Keratinocyte (primary cell): Measurements from ENCODE around the gene ARHGAP22. TPM values are rescaled to one million over a fixed set of nuclear protein-coding genes. Genes with fewer than 3 reads are reported as not detected.

Experiments
- DNase-seq: peaks from one replicate; pipeline ENCODE4 v3.0.0-alpha.2; 2011; ENCODE audit warnings: low read depth, missing footprints, low spot score
- FAIRE-seq: peaks from 2 replicates; lab custom pipeline; 2011; peaks lifted over from hg19 to GRCh38; lab: Jason Lieb, UNC
- H2AFZ ChIP-seq: 2 replicates; pipeline ENCODE4 v1.6.0; 2012; ENCODE audit warnings: low read length, control low read depth, inconsistent platforms; ENCODE audit not compliant: control insufficient read depth
- H3K27ac ChIP-seq: 2 replicates; pipeline ENCODE4 v1.5.1; 2011; ENCODE audit warnings: low read length; ENCODE audit not compliant: control insufficient read depth, insufficient read depth
- H3K27me3 ChIP-seq: 3 replicates; pipeline ENCODE4 v1.6.0; 2011; ENCODE audit warnings: low read length; ENCODE audit not compliant: control insufficient read depth, insufficient read depth; ENCODE audit errors: extremely low read depth
- H3K36me3 ChIP-seq, 2 experiments: 2 replicates in 1 of 2; 3 replicates in 1 of 2; pipeline ENCODE4 v1.5.1; 2011; ENCODE audit warnings: low read length in 2 of 2, mild to moderate bottlenecking in 1 of 2; ENCODE audit not compliant: control insufficient read depth in 2 of 2, insufficient read depth in 2 of 2; ENCODE audit errors: extremely low read depth in 1 of 2
- H3K4me1 ChIP-seq: 3 replicates; pipeline ENCODE4 v1.5.1; 2011; ENCODE audit warnings: low read length; ENCODE audit not compliant: control insufficient read depth, insufficient read depth; ENCODE audit errors: extremely low read depth
- H3K4me2 ChIP-seq: 3 replicates; pipeline ENCODE4 v1.6.0; 2011; ENCODE audit warnings: low read depth, low read length; ENCODE audit not compliant: control insufficient read depth, insufficient read depth; ENCODE audit errors: extremely low read depth
- H3K4me3 ChIP-seq, 3 experiments: fragments of 200-600 bp in 1 of 3; sonication (generic) in 1 of 3; 2 replicates in 2 of 3; 3 replicates in 1 of 3; pipeline ENCODE4 v1.5.1; 2011 to 2016; ENCODE audit warnings: low read length in 3 of 3, mild to moderate bottlenecking in 3 of 3, control low read depth in 2 of 3, inconsistent platforms in 1 of 3, low read depth in 1 of 3, mixed read lengths in 1 of 3, mixed run types in 1 of 3, moderate library complexity in 1 of 3; ENCODE audit not compliant: control insufficient read depth in 2 of 3, insufficient read depth in 2 of 3; ENCODE audit errors: extremely low read depth in 1 of 3
- H3K79me2 ChIP-seq: 2 replicates; pipeline ENCODE4 v1.6.0; 2012; ENCODE audit warnings: low read length; ENCODE audit not compliant: control insufficient read depth, insufficient read depth
- H3K9ac ChIP-seq: 3 replicates; pipeline ENCODE4 v1.6.0; 2011; ENCODE audit warnings: low read length; ENCODE audit not compliant: control insufficient read depth, insufficient read depth; ENCODE audit errors: extremely low read depth
- H3K9me1 ChIP-seq: 3 replicates; pipeline ENCODE4 v1.6.0; 2011; ENCODE audit warnings: low read length; ENCODE audit not compliant: control insufficient read depth, insufficient read depth; ENCODE audit errors: extremely low read depth
- H3K9me3 ChIP-seq: 2 replicates; pipeline ENCODE4 v1.5.1; 2012; ENCODE audit warnings: low read depth, low read length; ENCODE audit not compliant: control insufficient read depth
- H4K20me1 ChIP-seq: 3 replicates; pipeline ENCODE4 v1.6.0; 2011; ENCODE audit warnings: low read length; ENCODE audit not compliant: control insufficient read depth, insufficient read depth; ENCODE audit errors: extremely low read depth
- EZH2 ChIP-seq: IDR thresholded peaks from one replicate; pipeline ENCODE4 v1.6.1; 2012; ENCODE audit warnings: inconsistent platforms, mild to moderate bottlenecking, low read length, moderate library complexity
- dilution Hi-C: fragments of 300-500 bp; cut with MboI; formaldehyde crosslinking; loops from one replicate; pipeline ENCODE4 v1.7.0; 2020; ENCODE audit warnings: low sequenced_read_pairs; ENCODE audit not compliant: extremely low pct_ligation_motif_present
- polyA plus RNA-seq, 5 experiments: library from polyadenylated mRNA; depleted of rRNA in 3 of 5; stranded (reverse) in 3 of 5; stranded (forward) in 1 of 5; unstranded in 1 of 5; fragments of >200 nt; gene quantifications; 1 replicate in 1 of 5; 2 replicates in 3 of 5; 3 replicates in 1 of 5; pipeline versions ENCODE4 v1.2.1 to v1.2.3, GENCODE V29; 2011 to 2012; ENCODE audit warnings: missing spikeins in 2 of 5, low read depth in 1 of 5, low replicate concordance in 1 of 5
- TF ChIP-seq, protein P1 (sequence below), 3 experiments: IDR thresholded peaks in 1 of 3; conservative IDR thresholded peaks in 1 of 3; optimal IDR thresholded peaks in 1 of 3; 2 replicates in 2 of 3; 3 replicates in 1 of 3; pipeline versions ENCODE3 to v1.5.1; 2011; ENCODE audit warnings: low read length in 3 of 3, mild to moderate bottlenecking in 3 of 3, moderate library complexity in 2 of 3, control low read depth in 1 of 3, inconsistent platforms in 1 of 3; ENCODE audit not compliant: insufficient read depth in 2 of 3; ENCODE audit errors: extremely low read depth in 1 of 3

The ARHGAP22 gene
- polyA plus RNA-seq, 1 donor (not counting 4 experiments of a cell fraction or from before 2014, with no cell fraction given) = 4.9 TPM

DNA sequence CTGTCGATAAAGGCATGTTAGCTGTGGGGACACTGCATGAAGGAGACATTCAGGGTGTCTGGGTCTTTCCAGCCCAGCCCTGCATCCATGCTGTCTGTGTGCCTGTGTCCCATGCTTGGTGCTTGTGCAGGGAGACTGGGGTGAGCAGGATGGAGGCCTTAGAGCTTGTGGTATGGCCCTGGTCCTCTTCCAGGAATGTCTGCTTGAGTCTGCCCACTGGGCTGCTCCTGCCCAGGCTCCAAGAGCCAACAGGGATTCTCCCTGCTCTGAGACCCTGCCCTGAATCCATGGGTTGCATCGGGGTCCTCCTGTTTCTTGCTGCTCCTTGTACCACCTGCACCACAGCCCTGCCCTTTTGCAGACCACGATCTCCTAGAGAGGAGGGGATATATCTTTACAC is 31.4 kb upstream of the ARHGAP22 start:
- dilution Hi-C loops = no loop called here
- FAIRE-seq = no peak
- no peaks in the 10 kb centered on the region for H3K36me3 ChIP-seq
- H3K9me1 ChIP-seq = no peaks in the 10 kb centered on the region
- DNase-seq = no peak
- H3K9me3 ChIP-seq = no peaks in the 10 kb centered on the region
- H3K27ac ChIP-seq = no peak overlapping the region
- no peak overlapping the region for H3K9ac ChIP-seq
- H3K27me3 ChIP-seq = peaks cover 10% of the 10 kb centered on the region
- H3K4me1 ChIP-seq = no peaks in the 10 kb centered on the region
- no peak overlapping the region for H3K4me2 ChIP-seq
- no peak overlapping the region for H2AFZ ChIP-seq
- H3K79me2 ChIP-seq = no peaks in the 10 kb centered on the region
- TF ChIP-seq EZH2 = no peak
- TF ChIP-seq, protein P1, sequence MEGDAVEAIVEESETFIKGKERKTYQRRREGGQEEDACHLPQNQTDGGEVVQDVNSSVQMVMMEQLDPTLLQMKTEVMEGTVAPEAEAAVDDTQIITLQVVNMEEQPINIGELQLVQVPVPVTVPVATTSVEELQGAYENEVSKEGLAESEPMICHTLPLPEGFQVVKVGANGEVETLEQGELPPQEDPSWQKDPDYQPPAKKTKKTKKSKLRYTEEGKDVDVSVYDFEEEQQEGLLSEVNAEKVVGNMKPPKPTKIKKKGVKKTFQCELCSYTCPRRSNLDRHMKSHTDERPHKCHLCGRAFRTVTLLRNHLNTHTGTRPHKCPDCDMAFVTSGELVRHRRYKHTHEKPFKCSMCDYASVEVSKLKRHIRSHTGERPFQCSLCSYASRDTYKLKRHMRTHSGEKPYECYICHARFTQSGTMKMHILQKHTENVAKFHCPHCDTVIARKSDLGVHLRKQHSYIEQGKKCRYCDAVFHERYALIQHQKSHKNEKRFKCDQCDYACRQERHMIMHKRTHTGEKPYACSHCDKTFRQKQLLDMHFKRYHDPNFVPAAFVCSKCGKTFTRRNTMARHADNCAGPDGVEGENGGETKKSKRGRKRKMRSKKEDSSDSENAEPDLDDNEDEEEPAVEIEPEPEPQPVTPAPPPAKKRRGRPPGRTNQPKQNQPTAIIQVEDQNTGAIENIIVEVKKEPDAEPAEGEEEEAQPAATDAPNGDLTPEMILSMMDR (optimal IDR thresholded peaks at IDR 0.05 in 1 of 3, IDR thresholded peaks at IDR 0.05 in 1 of 3, conservative IDR thresholded peaks at IDR 0.05 in 1 of 3; ENCODE audit: extremely low read depth in 1 of 3, insufficient read depth in 2 of 3, low read length in 3 of 3) = no peak
- no peaks in the 10 kb centered on the region for H4K20me1 ChIP-seq
- H3K4me3 ChIP-seq = no peak overlapping the region

DNA sequence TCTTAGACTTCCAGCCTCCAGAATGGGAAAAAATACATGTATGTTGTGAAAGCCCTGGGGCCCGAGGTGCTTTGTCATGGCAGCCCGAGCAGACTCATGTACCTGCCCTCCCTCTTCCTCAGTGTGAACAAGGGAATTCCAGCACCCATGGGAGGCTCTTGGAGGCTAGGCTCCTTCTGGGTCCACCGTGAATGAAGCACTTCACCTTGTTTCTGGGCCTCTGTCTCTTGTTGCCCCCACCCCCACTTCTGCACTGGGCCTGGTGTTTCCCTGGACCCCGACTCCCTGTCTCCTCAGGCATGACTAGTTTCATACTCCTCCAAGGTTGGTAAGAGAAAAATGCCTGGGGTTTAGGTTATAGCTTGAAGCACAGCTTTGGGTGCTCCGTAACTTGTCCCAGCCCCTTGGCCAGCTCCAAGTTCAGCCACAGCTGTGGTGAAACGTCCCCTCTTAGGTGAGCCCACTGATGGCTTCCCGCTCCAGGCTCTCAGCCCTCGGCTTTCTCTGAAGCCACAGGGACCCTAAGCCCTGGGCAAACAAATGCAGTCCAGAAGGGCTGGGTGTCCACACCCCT is 30.2 kb upstream of the ARHGAP22 start:
- no peak overlapping the region for H3K27ac ChIP-seq
- H3K9ac ChIP-seq = no peak overlapping the region
- H4K20me1 ChIP-seq = no peaks in the 10 kb centered on the region
- no peak for FAIRE-seq
- H3K27me3 ChIP-seq = peaks cover 10% of the 10 kb centered on the region
- H3K9me3 ChIP-seq = no peaks in the 10 kb centered on the region
- no peak overlapping the region for H2AFZ ChIP-seq
- dilution Hi-C loops = no loop called here
- H3K4me2 ChIP-seq = no peak overlapping the region
- no peak for TF ChIP-seq EZH2
- TF ChIP-seq, protein P1 (optimal IDR thresholded peaks at IDR 0.05 in 1 of 3, IDR thresholded peaks at IDR 0.05 in 1 of 3, conservative IDR thresholded peaks at IDR 0.05 in 1 of 3; ENCODE audit: extremely low read depth in 1 of 3, insufficient read depth in 2 of 3, low read length in 3 of 3) = no peak
- H3K9me1 ChIP-seq = no peaks in the 10 kb centered on the region
- H3K4me1 ChIP-seq = no peaks in the 10 kb centered on the region
- no peaks in the 10 kb centered on the region for H3K79me2 ChIP-seq
- no peak overlapping the region for H3K4me3 ChIP-seq
- DNase-seq = no peak
- no peaks in the 10 kb centered on the region for H3K36me3 ChIP-seq
